Chondrocyte (in vitro differentiated cells): ENCODE data around the gene RSAD1. TPM values are rescaled to one million over a fixed set of nuclear protein-coding genes. Genes with fewer than 3 reads are reported as not detected.

Experiments
- DNase-seq: peaks from one replicate; pipeline ENCODE4 v3.0.0; 2021; ENCODE audit warnings: mixed read lengths, low spot score
- H3K27ac Mint-ChIP-seq: one replicate; pipeline ENCODE4 v1.8.0; 2021; ENCODE audit warnings: mild to moderate bottlenecking, moderate library complexity, mixed read lengths; ENCODE audit not compliant: unreplicated experiment
- H3K27me3 Mint-ChIP-seq: 2 replicates; pipeline ENCODE4 v1.8.0; 2021; ENCODE audit warnings: low read depth, mixed read lengths
- H3K36me3 Mint-ChIP-seq: 2 replicates; pipeline ENCODE4 v1.8.0; 2021; ENCODE audit warnings: low read depth, mixed read lengths
- H3K4me1 Mint-ChIP-seq: 2 replicates; pipeline ENCODE4 v1.8.0; 2021; ENCODE audit warnings: low read depth, mild to moderate bottlenecking, mixed read lengths
- H3K4me3 Mint-ChIP-seq: one replicate; pipeline ENCODE4 v1.8.0; 2021; ENCODE audit warnings: mild to moderate bottlenecking, moderate library complexity, mixed read lengths; ENCODE audit not compliant: unreplicated experiment
- H3K9me3 Mint-ChIP-seq: 2 replicates; pipeline ENCODE4 v1.8.0; 2021; ENCODE audit warnings: low read depth, mixed read lengths
- CTCF ChIP-seq: fragments of 200-600 bp; sonication (generic); IDR thresholded peaks from 2 replicates; pipeline ENCODE4 v1.5.0; 2021; ENCODE audit warnings: antibody characterized with exemption, mild to moderate bottlenecking, moderate library complexity
- total RNA-seq: library from RNA; stranded (reverse); gene quantifications from 3 replicates; pipeline ENCODE4 v1.2.1, GENCODE V29; 2021

Gene RSAD1
- total RNA-seq, 1 donor from 2014 or later: 29.8 TPM

GRCh38 chr17:50483266-50483665 lies 4.6 kb downstream of the RSAD1 start:
- TF ChIP-seq CTCF: no peak
- DNase-seq: no peak
- H3K27me3 Mint-ChIP-seq: no peaks in the 10 kb centered on the region
- peaks cover 16% of the 10 kb centered on the region for H3K36me3 Mint-ChIP-seq
- H3K27ac Mint-ChIP-seq: peak overlapping the region; percentile 68
- H3K9me3 Mint-ChIP-seq: no peaks in the 10 kb centered on the region
- peaks cover 25% of the 10 kb centered on the region for H3K4me1 Mint-ChIP-seq
- no peak overlapping the region for H3K4me3 Mint-ChIP-seq

GRCh38 chr17:50484386-50485155 lies 5.9 kb downstream of the RSAD1 start:
- H3K27me3 Mint-ChIP-seq: no peaks in the 10 kb centered on the region
- H3K36me3 Mint-ChIP-seq: peaks cover 16% of the 10 kb centered on the region
- no peak overlapping the region for H3K27ac Mint-ChIP-seq
- no peak for DNase-seq
- no peak for TF ChIP-seq CTCF
- no peaks in the 10 kb centered on the region for H3K9me3 Mint-ChIP-seq
- no peak overlapping the region for H3K4me3 Mint-ChIP-seq
- H3K4me1 Mint-ChIP-seq: peaks cover 18% of the 10 kb centered on the region

GRCh38 chr17:50487213-50488096 lies 8.8 kb downstream of the RSAD1 start:
- Mint-ChIP-seq H3K4me3 (no peak overlapping the region), H3K36me3 (peaks cover 16% of the 10 kb centered on the region), H3K4me1 (peaks cover 6% of the 10 kb centered on the region), H3K27me3 (no peaks in the 10 kb centered on the region), H3K9me3 (no peaks in the 10 kb centered on the region), H3K27ac (no peak overlapping the region)
- no peak for DNase-seq
- TF ChIP-seq CTCF: no peak

- no peak for TF ChIP-seq CTCF
- no peak overlapping the region for H3K4me3 Mint-ChIP-seq
- H3K9me3 Mint-ChIP-seq: no peaks in the 10 kb centered on the region
- no peaks in the 10 kb centered on the region for H3K27me3 Mint-ChIP-seq
- H3K4me1 Mint-ChIP-seq: no peaks in the 10 kb centered on the region
- H3K36me3 Mint-ChIP-seq: peaks cover 12% of the 10 kb centered on the region
- no peak overlapping the region for H3K27ac Mint-ChIP-seq
- DNase-seq: peak; percentile 25
Measured at GRCh38 chr17:50488880-50489279, 10.2 kb downstream of the RSAD1 start.

- Mint-ChIP-seq H3K27me3 (no peaks in the 10 kb centered on the region), H3K4me3 (no peak overlapping the region), H3K9me3 (no peaks in the 10 kb centered on the region), H3K36me3 (no peaks in the 10 kb centered on the region), H3K4me1 (peaks cover 5% of the 10 kb centered on the region), H3K27ac (no peak overlapping the region)
- TF ChIP-seq CTCF: no peak
- no peak for DNase-seq
Measured at GRCh38 chr17:50491505-50491904, 12.8 kb downstream of the RSAD1 start.
